Cardiac muscle cell (in vitro differentiated cells and primary cell): Measurements from ENCODE around the gene FBXL16. TPM values are rescaled to one million over a fixed set of nuclear protein-coding genes. Genes with fewer than 3 reads are reported as not detected.

Source experiments
- DNase-seq, 2 donors: peaks; one replicate each; pipeline versions ENCODE4 v3.0.0 to v3.0.0-alpha.2; 2010 to 2017; ENCODE audit warnings: low read depth in 1 of 2, low spot score in 1 of 2
- H3K27ac ChIP-seq: fragments of 200-600 bp; sonication (generic); 2 replicates; pipeline ENCODE4 v1.5.1; 2016
- H3K27me3 ChIP-seq: fragments of 200-600 bp; sonication (generic); 2 replicates; pipeline ENCODE4 v1.6.0; 2016; ENCODE audit warnings: control low read depth
- H3K36me3 ChIP-seq: fragments of 200-600 bp; sonication (generic); 2 replicates; pipeline ENCODE4 v1.5.1; 2016; ENCODE audit warnings: control low read depth
- H3K4me1 ChIP-seq: fragments of 200-600 bp; sonication (generic); 2 replicates; pipeline ENCODE4 v1.8.1; 2017; ENCODE audit warnings: low read depth, mild to moderate bottlenecking, mixed run types
- H3K4me3 ChIP-seq: fragments of 200-600 bp; sonication (generic); 2 replicates; pipeline ENCODE4 v1.5.1; 2016; ENCODE audit warnings: mild to moderate bottlenecking
- H3K9me3 ChIP-seq: fragments of 200-600 bp; sonication (generic); 2 replicates; pipeline ENCODE4 v1.5.1; 2017; ENCODE audit warnings: low read depth, mild to moderate bottlenecking, control low read depth
- CTCF ChIP-seq: IDR thresholded peaks from 2 replicates; pipeline ENCODE4 v1.5.1; 2012; ENCODE audit warnings: low read depth, mild to moderate bottlenecking, low read length
- polyA plus RNA-seq: library from polyadenylated mRNA; unstranded; fragments of >200 nt; fragmentation: Nextera tagmentation; extraction: Ambion mirVana; gene quantifications from 2 replicates; pipeline ENCODE4 v1.2.1, GENCODE V29; 2016
- total RNA-seq: library from RNA; depleted of rRNA; stranded (reverse); fragments of >200 nt; gene quantifications from 2 replicates; pipeline ENCODE4 v1.2.3, GENCODE V29; 2016

The FBXL16 gene
- total and polyA plus RNA-seq, 2 experiments from 2014 or later, result 0.12 to 1.4 TPM

- peak overlapping the region; percentile 95 for H3K4me3 ChIP-seq
- no peak for DNase-seq
- peaks cover 6% of the 10 kb centered on the region for H3K36me3 ChIP-seq
- H3K27me3 ChIP-seq, result no peaks in the 10 kb centered on the region
- no peak overlapping the region for H3K27ac ChIP-seq
- no peaks in the 10 kb centered on the region for H3K4me1 ChIP-seq
- no peak for TF ChIP-seq CTCF
- no peaks in the 10 kb centered on the region for H3K9me3 ChIP-seq
These were observed 34.2 kb upstream of the FBXL16 start for GRCh38 chr16:739560-740458.

- no peaks in the 10 kb centered on the region for H3K27me3 ChIP-seq
- no peaks in the 10 kb centered on the region for H3K4me1 ChIP-seq
- TF ChIP-seq CTCF, result no peak
- no peaks in the 10 kb centered on the region for H3K9me3 ChIP-seq
- no peak for DNase-seq
- no peak overlapping the region for H3K4me3 ChIP-seq
- H3K36me3 ChIP-seq, result peaks cover 6% of the 10 kb centered on the region
- no peak overlapping the region for H3K27ac ChIP-seq
These were observed 31.4 kb upstream of the FBXL16 start for GRCh38 chr16:736936-737481.

- Histone ChIP-seq H3K9me3 (no peaks in the 10 kb centered on the region), H3K36me3 (peaks cover 6% of the 10 kb centered on the region), H3K27me3 (no peaks in the 10 kb centered on the region), H3K27ac (no peak overlapping the region), H3K4me3 (no peak overlapping the region), H3K4me1 (no peaks in the 10 kb centered on the region)
- TF ChIP-seq CTCF, result no peak
- DNase-seq, result no peak
These were observed 30.4 kb upstream of the FBXL16 start for GRCh38 chr16:735982-736453.

GRCh38 chr16:734981-735881 lies 29.6 kb upstream of the FBXL16 start:
- no peaks in the 10 kb centered on the region for H3K27me3 ChIP-seq
- no peak for DNase-seq
- no peak for TF ChIP-seq CTCF
- H3K27ac ChIP-seq, result no peak overlapping the region
- no peaks in the 10 kb centered on the region for H3K4me1 ChIP-seq
- no peaks in the 10 kb centered on the region for H3K9me3 ChIP-seq
- no peak overlapping the region for H3K4me3 ChIP-seq
- H3K36me3 ChIP-seq, result peaks cover 6% of the 10 kb centered on the region

- TF ChIP-seq CTCF, result no peak
- Histone ChIP-seq H3K4me1 (no peaks in the 10 kb centered on the region), H3K27ac (no peak overlapping the region), H3K27me3 (no peaks in the 10 kb centered on the region), H3K36me3 (peaks cover 6% of the 10 kb centered on the region), H3K9me3 (no peaks in the 10 kb centered on the region), H3K4me3 (no peak overlapping the region)
- no peak for DNase-seq
These were observed 28.8 kb upstream of the FBXL16 start for GRCh38 chr16:734208-734980.
